Measurements from ENCODE around the gene ST3GAL4.

- TF ChIP-seq, protein P1, sequence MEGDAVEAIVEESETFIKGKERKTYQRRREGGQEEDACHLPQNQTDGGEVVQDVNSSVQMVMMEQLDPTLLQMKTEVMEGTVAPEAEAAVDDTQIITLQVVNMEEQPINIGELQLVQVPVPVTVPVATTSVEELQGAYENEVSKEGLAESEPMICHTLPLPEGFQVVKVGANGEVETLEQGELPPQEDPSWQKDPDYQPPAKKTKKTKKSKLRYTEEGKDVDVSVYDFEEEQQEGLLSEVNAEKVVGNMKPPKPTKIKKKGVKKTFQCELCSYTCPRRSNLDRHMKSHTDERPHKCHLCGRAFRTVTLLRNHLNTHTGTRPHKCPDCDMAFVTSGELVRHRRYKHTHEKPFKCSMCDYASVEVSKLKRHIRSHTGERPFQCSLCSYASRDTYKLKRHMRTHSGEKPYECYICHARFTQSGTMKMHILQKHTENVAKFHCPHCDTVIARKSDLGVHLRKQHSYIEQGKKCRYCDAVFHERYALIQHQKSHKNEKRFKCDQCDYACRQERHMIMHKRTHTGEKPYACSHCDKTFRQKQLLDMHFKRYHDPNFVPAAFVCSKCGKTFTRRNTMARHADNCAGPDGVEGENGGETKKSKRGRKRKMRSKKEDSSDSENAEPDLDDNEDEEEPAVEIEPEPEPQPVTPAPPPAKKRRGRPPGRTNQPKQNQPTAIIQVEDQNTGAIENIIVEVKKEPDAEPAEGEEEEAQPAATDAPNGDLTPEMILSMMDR (IDR thresholded peaks at IDR 0.05) = peak; percentile 56 to 79 (median 77)
- TF ChIP-seq POLR2A (IDR thresholded peaks at IDR 0.05) (no peak), POLR2AphosphoS5 (IDR thresholded peaks at IDR 0.05) (no peak)
Observed at GRCh38 chr11:126310200-126310991, 45.1 kb upstream of the ST3GAL4 start.
